Panc1 (cell line): ENCODE data around the gene TBC1D23. TPM values are rescaled to one million over a fixed set of nuclear protein-coding genes. Genes with fewer than 3 reads are reported as not detected.

Source experiments
- ATAC-seq: fragments of 200-7000 bp; cut with Tn5 transposase; 2 replicates; pipeline ENCODE4 v1.9.1; 2020; ENCODE audit warnings: mild to moderate bottlenecking, moderate library complexity
- BruUV-seq: library from RNA; stranded (reverse); fragments of 400-500 nt; replicated peaks from 2 replicates; lab custom pipeline; 2021; lab: Mats Ljungman, UMichigan
- CTCF ChIA-PET: fragments of 300-600 bp; sonication (Branson Sonifier 250); formaldehyde crosslinking; loops from one replicate; lab custom pipeline; 2022; ENCODE audit warnings: antibody characterized with exemption; lab: Charles Lee
- POLR2A ChIA-PET: fragments of 300-600 bp; sonication (Branson Sonifier 250); formaldehyde crosslinking; loops from one replicate; lab custom pipeline; 2022; ENCODE audit warnings: antibody characterized with exemption; lab: Charles Lee
- DNase-seq: peaks from one replicate; pipeline ENCODE4 v3.0.0-alpha.2; 2010; ENCODE audit warnings: low read depth, low spot score
- H3K27ac ChIP-seq: 2 replicates; pipeline ENCODE4 v1.5.1; 2011; ENCODE audit warnings: mild to moderate bottlenecking, low read length, inconsistent platforms
- H3K27me3 ChIP-seq: fragments of 200-500 bp; sonication (Bioruptor generic); 2 replicates; pipeline ENCODE4 v1.6.0; 2014; ENCODE audit warnings: low read length, inconsistent platforms; ENCODE audit not compliant: control insufficient read depth, insufficient read depth
- H3K36me3 ChIP-seq: fragments of 200-500 bp; sonication (Bioruptor generic); 2 replicates; pipeline ENCODE4 v1.5.1; 2014; ENCODE audit warnings: inconsistent platforms, mild to moderate bottlenecking, low read length, moderate library complexity; ENCODE audit not compliant: control insufficient read depth, insufficient read depth
- H3K4me1 ChIP-seq: 2 replicates; pipeline ENCODE4 v1.5.1; 2011; ENCODE audit warnings: inconsistent platforms, mild to moderate bottlenecking, low read length, moderate library complexity; ENCODE audit not compliant: control insufficient read depth, insufficient read depth
- H3K4me3 ChIP-seq, 2 experiments: 2 replicates each; pipeline ENCODE4 v1.5.1; 2011 to 2012; ENCODE audit warnings: low read depth in 2 of 2, low read length in 2 of 2, mild to moderate bottlenecking in 2 of 2, inconsistent platforms in 1 of 2, moderate library complexity in 1 of 2
- H3K9me3 ChIP-seq: fragments of 200-500 bp; sonication (Bioruptor generic); 2 replicates; pipeline ENCODE4 v1.5.1; 2014; ENCODE audit warnings: low read depth, mild to moderate bottlenecking, inconsistent platforms, low read length, moderate library complexity; ENCODE audit not compliant: control insufficient read depth, insufficient read depth
- POLR2AphosphoS5 ChIP-seq: IDR thresholded peaks from 2 replicates; pipeline ENCODE4 v1.6.1; 2012; ENCODE audit warnings: mild to moderate bottlenecking, low read depth, low read length, moderate library complexity
- SIN3A ChIP-seq: IDR thresholded peaks from 2 replicates; pipeline ENCODE4 v1.6.1; 2012; ENCODE audit warnings: low read depth, mild to moderate bottlenecking, low read length, moderate library complexity, borderline replicate concordance; ENCODE audit not compliant: insufficient read depth
- TCF7L2 ChIP-seq: IDR thresholded peaks from 2 replicates; pipeline ENCODE4 v1.6.1; 2011; ENCODE audit warnings: mild to moderate bottlenecking, low read depth, low read length, inconsistent platforms
- in situ Hi-C: cut with HindIII; loops from 2 replicates; pipeline ENCODE4 v1.10.0; 2016; ENCODE audit warnings: low sequenced_read_pairs, low pct_unique_long_range_greater_than_20kb
- intact Hi-C: fragments of 100-400 bp; cut with micrococcal nuclease; formaldehyde crosslinking; loops from one replicate; pipeline ENCODE4 v1.10.0; 2022; ENCODE audit not compliant: unreplicated experiment
- total RNA-seq: library from RNA; stranded (reverse); gene quantifications from one replicate; pipeline ENCODE4 v1.2.1, GENCODE V29; 2021; ENCODE audit not compliant: unreplicated experiment
- TF ChIP-seq, protein P1 (sequence below): fragments of 450-650 bp; IDR thresholded peaks from 2 replicates; pipeline ENCODE4 v1.5.1; 2017; ENCODE audit warnings: mild to moderate bottlenecking
- TF ChIP-seq, protein P2 (sequence below), 2 experiments: IDR thresholded peaks; 2 replicates each; pipeline ENCODE4 v1.6.1; 2011 to 2012; ENCODE audit warnings: low read depth in 2 of 2, control low read depth in 1 of 2, low read length in 1 of 2, mild to moderate bottlenecking in 1 of 2, moderate library complexity in 1 of 2; ENCODE audit not compliant: insufficient read depth in 1 of 2

Gene TBC1D23
- total RNA-seq, 1 experiment from 2014 or later: 39.4 TPM

DNA sequence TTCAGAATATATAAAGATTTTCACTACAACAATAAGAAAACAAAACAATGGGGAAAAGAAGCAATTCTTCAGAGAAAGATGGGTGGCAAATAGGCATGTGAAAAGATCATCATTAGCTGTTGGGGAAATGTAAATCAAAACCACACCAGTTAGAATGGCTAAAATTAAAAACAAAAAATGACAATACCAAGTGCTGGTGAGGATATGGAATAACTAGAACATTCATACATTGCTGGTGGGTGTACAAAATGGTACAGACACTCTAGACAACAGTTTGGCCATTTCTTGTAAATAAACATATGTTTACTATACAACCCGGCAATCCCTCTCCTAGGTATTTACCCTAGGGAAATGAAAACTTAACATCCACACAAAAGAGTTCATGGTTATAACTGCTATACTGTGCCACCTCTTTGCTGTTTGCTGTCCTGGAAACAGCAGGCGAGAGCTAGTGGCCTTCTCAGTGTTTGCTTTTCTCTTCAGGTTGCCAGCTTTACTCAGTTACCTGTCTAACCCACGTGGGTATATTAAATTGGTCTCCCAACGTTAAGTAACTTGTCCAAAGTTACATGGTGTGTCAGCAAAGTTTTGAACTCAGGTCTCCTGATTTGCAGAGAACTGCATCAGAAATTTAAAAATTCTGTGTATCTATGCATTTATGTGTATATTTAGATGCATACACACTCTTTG, 69.2 kb downstream of the TBC1D23 start:
- no peaks in the 10 kb centered on the region for H3K9me3 ChIP-seq
- no TSS peak for BruUV-seq
- no peaks in the 10 kb centered on the region for H3K4me1 ChIP-seq
- H3K27ac ChIP-seq: no peak overlapping the region
- no peaks in the 10 kb centered on the region for H3K27me3 ChIP-seq
- in situ Hi-C loops (no loop called here), intact Hi-C loops (loop anchor here (10.0 kb wide), 1 partner anchor 55 kb away; no protein-coding TSS in a partner anchor)
- ChIA-PET POLR2A (no interaction called here), CTCF (no interaction called here)
- DNase-seq (no peak), ATAC-seq (no peak)
- TF ChIP-seq, protein P1, sequence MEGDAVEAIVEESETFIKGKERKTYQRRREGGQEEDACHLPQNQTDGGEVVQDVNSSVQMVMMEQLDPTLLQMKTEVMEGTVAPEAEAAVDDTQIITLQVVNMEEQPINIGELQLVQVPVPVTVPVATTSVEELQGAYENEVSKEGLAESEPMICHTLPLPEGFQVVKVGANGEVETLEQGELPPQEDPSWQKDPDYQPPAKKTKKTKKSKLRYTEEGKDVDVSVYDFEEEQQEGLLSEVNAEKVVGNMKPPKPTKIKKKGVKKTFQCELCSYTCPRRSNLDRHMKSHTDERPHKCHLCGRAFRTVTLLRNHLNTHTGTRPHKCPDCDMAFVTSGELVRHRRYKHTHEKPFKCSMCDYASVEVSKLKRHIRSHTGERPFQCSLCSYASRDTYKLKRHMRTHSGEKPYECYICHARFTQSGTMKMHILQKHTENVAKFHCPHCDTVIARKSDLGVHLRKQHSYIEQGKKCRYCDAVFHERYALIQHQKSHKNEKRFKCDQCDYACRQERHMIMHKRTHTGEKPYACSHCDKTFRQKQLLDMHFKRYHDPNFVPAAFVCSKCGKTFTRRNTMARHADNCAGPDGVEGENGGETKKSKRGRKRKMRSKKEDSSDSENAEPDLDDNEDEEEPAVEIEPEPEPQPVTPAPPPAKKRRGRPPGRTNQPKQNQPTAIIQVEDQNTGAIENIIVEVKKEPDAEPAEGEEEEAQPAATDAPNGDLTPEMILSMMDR: no peak
- TF ChIP-seq TCF7L2 (no peak), SIN3A (no peak), POLR2AphosphoS5 (no peak)
- TF ChIP-seq, protein P2, sequence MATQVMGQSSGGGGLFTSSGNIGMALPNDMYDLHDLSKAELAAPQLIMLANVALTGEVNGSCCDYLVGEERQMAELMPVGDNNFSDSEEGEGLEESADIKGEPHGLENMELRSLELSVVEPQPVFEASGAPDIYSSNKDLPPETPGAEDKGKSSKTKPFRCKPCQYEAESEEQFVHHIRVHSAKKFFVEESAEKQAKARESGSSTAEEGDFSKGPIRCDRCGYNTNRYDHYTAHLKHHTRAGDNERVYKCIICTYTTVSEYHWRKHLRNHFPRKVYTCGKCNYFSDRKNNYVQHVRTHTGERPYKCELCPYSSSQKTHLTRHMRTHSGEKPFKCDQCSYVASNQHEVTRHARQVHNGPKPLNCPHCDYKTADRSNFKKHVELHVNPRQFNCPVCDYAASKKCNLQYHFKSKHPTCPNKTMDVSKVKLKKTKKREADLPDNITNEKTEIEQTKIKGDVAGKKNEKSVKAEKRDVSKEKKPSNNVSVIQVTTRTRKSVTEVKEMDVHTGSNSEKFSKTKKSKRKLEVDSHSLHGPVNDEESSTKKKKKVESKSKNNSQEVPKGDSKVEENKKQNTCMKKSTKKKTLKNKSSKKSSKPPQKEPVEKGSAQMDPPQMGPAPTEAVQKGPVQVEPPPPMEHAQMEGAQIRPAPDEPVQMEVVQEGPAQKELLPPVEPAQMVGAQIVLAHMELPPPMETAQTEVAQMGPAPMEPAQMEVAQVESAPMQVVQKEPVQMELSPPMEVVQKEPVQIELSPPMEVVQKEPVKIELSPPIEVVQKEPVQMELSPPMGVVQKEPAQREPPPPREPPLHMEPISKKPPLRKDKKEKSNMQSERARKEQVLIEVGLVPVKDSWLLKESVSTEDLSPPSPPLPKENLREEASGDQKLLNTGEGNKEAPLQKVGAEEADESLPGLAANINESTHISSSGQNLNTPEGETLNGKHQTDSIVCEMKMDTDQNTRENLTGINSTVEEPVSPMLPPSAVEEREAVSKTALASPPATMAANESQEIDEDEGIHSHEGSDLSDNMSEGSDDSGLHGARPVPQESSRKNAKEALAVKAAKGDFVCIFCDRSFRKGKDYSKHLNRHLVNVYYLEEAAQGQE (IDR thresholded peaks at IDR 0.05; ENCODE audit: insufficient read depth in 1 of 2, low read depth in 2 of 2, low read length in 1 of 2): no peak
- no peak overlapping the region for H3K4me3 ChIP-seq
- no peaks in the 10 kb centered on the region for H3K36me3 ChIP-seq

DNA sequence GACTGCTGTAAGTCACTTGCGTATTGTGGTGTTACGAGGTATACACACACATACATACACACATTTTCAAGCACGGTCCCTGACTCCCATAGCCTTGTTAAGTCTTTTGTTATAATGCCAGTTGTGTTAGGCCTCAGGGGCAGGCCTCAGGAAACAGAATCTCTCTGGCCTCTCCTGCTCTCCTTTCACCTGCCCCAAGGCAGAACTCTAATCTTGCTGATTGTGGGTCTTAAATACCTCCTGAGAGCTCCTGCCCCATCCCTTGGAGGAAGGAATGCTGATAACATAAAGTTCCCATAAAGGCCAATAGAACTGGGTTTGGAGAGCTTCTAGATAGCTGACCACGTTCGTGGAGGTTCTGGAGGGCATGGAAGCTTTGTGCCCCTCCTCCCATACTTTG, 69.9 kb downstream of the TBC1D23 start:
- ChIA-PET POLR2A (no interaction called here), CTCF (interaction anchor here (0.7 kb wide), 1 partner anchor 376 kb away, joined by 3 read pairs; no protein-coding TSS in a partner anchor)
- no peaks in the 10 kb centered on the region for H3K36me3 ChIP-seq
- ATAC-seq (no peak), DNase-seq (no peak)
- no TSS peak for BruUV-seq
- no peaks in the 10 kb centered on the region for H3K27me3 ChIP-seq
- H3K9me3 ChIP-seq: no peaks in the 10 kb centered on the region
- no peak overlapping the region for H3K4me3 ChIP-seq
- intact Hi-C loops: loop anchor here (10.0 kb wide), 1 partner anchor 56 kb away; no protein-coding TSS in a partner anchor
- TF ChIP-seq, protein P1: no peak
- no peak for TF ChIP-seq SIN3A
- no peak for TF ChIP-seq POLR2AphosphoS5
- TF ChIP-seq TCF7L2: no peak
- TF ChIP-seq, protein P2 (IDR thresholded peaks at IDR 0.05; ENCODE audit: insufficient read depth in 1 of 2, low read depth in 2 of 2, low read length in 1 of 2): no peak
- in situ Hi-C loops: no loop called here
- H3K4me1 ChIP-seq: peaks cover 6% of the 10 kb centered on the region
- no peak overlapping the region for H3K27ac ChIP-seq
